Measurements from ENCODE around the gene ADGRE1. TPM values are rescaled to one million over a fixed set of nuclear protein-coding genes. Genes with fewer than 3 reads are reported as not detected.

ADGRE1 gene
- total and polyA plus RNA-seq, 2 of the 4 experiments (the other 2 are of a cell fraction), result not detected

- peaks cover 28% of the 10 kb centered on the region for H3K9me3 ChIP-seq (ENCODE audit: control insufficient read depth, insufficient read depth, low read length)
- no peak overlapping the region for H2AK5ac ChIP-seq (ENCODE audit: low read depth, low read length)
- no peak for DNase-seq
- BruUV-seq (replicated peaks), result no TSS peak
- H3K4me2 ChIP-seq (ENCODE audit: low read depth, low read length), result no peak overlapping the region
- intact Hi-C loops (cut with micrococcal nuclease) (no loop called here), dilution Hi-C loops (cut with HindIII; ENCODE audit: low sequenced_read_pairs, unreplicated experiment) (no loop called here), in situ Hi-C loops (cut with MboI; ENCODE audit: low sequenced_read_pairs) (no loop called here)
- H3K14ac ChIP-seq (replicated peaks; ENCODE audit: low read depth, low read length), result no peak overlapping the region
- H4K91ac ChIP-seq (ENCODE audit: insufficient read depth, low read depth, low read length), result no peak overlapping the region
- no peak overlapping the region for H4K5ac ChIP-seq (ENCODE audit: low read depth, low read length)
- no peak overlapping the region for H3K18ac ChIP-seq (ENCODE audit: low read depth, low read length)
- H4K20me1 ChIP-seq (ENCODE audit: insufficient read depth, low read length), result no peaks in the 10 kb centered on the region
- WGBS, 2 experiments (ENCODE audit: extremely low coverage in 2 of 2, insufficient read length in 1 of 2), result no CpG with 5 or more reads among the region's 4 CpGs
- no peak overlapping the region for H3K23ac ChIP-seq (ENCODE audit: low read depth, low read length)
- H2BK20ac ChIP-seq (ENCODE audit: low read depth, low read length), result no peak overlapping the region
- H2AK9ac ChIP-seq (replicated peaks; ENCODE audit: low read depth, low read length, poor library complexity), result no peak overlapping the region
- H3K56ac ChIP-seq (ENCODE audit: extremely low read depth, insufficient read depth, low read length), result no peak overlapping the region
- H3K9me1 ChIP-seq (ENCODE audit: insufficient read depth, low read length), result no peaks in the 10 kb centered on the region
- no peaks in the 10 kb centered on the region for H3K27me3 ChIP-seq (ENCODE audit: control insufficient read depth, insufficient read depth, low read length)
- no peak overlapping the region for H4K8ac ChIP-seq (ENCODE audit: low read depth in 2 of 2, low read length in 2 of 2)
- H3K4me3 ChIP-seq (ENCODE audit: insufficient read depth, low read depth, low read length), result no peak overlapping the region
- no peak overlapping the region for H2BK5ac ChIP-seq (ENCODE audit: low read depth, low read length, poor library complexity, severe bottlenecking)
- H3K79me1 ChIP-seq (ENCODE audit: low read depth in 1 of 2, low read length in 2 of 2), result no peaks in the 10 kb centered on the region
- no peak for TF ChIP-seq BHLHE40 (IDR thresholded peaks at IDR 0.05; ENCODE audit: low read depth, low read length)
- TF ChIP-seq RAD21 (IDR thresholded peaks at IDR 0.05; ENCODE audit: low read length), result no peak
- no peak for TF ChIP-seq CHD1 (IDR thresholded peaks at IDR 0.05; ENCODE audit: low read depth, low read length)
- H3K4me1 ChIP-seq (ENCODE audit: control insufficient read depth, insufficient read depth, low read length), result no peaks in the 10 kb centered on the region
- H2BK15ac ChIP-seq (ENCODE audit: low read depth, low read length), result no peak overlapping the region
- H3K9ac ChIP-seq (ENCODE audit: low read depth, low read length), result no peak overlapping the region
- POLR2A ChIA-PET (ENCODE audit: unreplicated experiment), result no interaction called here
- H2AFZ ChIP-seq (replicated peaks; ENCODE audit: low read length, poor library complexity), result no peak overlapping the region
- ATAC-seq (ENCODE audit: low read depth), result no peak
- H3K4ac ChIP-seq (ENCODE audit: low read depth, low read length), result no peak overlapping the region
- H3K27ac ChIP-seq (ENCODE audit: insufficient read depth, low read length), result no peak overlapping the region
- H3K36me3 ChIP-seq (ENCODE audit: control insufficient read depth, insufficient read depth, low read length), result no peaks in the 10 kb centered on the region
- no peak overlapping the region for H2BK120ac ChIP-seq (ENCODE audit: low read depth, low read length)
- CTCF ChIA-PET, result no interaction called here
These were observed 100.5 kb downstream of the ADGRE1 start for GRCh38 chr19:6987850-6988249.
